GM06990 (cell line): ENCODE data around the gene ELMO1.

ENCODE experiments used
- DNase-seq: peaks from one replicate; pipeline ENCODE4 v3.0.0-alpha.2; 2011; ENCODE audit not compliant: insufficient read length; ENCODE audit errors: extremely low read depth
- H3K27me3 ChIP-seq: replicated peaks from 2 replicates; pipeline ENCODE4 v1.6.0; 2011; ENCODE audit warnings: low read length; ENCODE audit not compliant: control insufficient read depth, insufficient read depth
- H3K36me3 ChIP-seq: 2 replicates; pipeline ENCODE4 v1.5.1; 2011; ENCODE audit warnings: low read length; ENCODE audit not compliant: control insufficient read depth, insufficient read depth
- H3K4me3 ChIP-seq: replicated peaks from 2 replicates; pipeline ENCODE4 v1.5.1; 2011; ENCODE audit warnings: low read depth, mild to moderate bottlenecking, control low read depth, low read length
- TF ChIP-seq, protein P1 (sequence below): IDR thresholded peaks from 2 replicates; pipeline ENCODE4 v1.5.1; 2011; ENCODE audit warnings: low read length, control low read depth, mild to moderate bottlenecking, inconsistent platforms; ENCODE audit not compliant: insufficient read depth, poor library complexity, severe bottlenecking

The ELMO1 gene

DNA sequence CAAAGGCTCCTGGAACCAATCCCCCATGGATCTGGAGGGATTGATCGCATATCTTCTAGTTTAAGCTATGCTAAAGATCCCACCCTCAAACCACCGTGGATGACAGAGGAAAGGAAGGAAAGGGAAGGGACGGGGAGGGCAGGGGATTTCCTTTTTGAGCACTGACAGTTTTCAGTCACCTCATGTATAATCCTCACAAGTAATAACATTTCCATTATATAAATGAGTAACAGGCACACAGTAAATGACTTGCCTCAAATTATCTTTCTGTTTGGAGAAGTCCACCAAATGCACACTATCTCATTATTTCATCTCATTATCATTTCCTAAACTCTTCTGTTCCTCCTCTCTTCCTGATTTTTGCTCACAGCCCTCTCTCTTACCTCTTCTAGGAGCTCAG lies 597.3 kb downstream of the ELMO1 start:
- TF ChIP-seq, protein P1, sequence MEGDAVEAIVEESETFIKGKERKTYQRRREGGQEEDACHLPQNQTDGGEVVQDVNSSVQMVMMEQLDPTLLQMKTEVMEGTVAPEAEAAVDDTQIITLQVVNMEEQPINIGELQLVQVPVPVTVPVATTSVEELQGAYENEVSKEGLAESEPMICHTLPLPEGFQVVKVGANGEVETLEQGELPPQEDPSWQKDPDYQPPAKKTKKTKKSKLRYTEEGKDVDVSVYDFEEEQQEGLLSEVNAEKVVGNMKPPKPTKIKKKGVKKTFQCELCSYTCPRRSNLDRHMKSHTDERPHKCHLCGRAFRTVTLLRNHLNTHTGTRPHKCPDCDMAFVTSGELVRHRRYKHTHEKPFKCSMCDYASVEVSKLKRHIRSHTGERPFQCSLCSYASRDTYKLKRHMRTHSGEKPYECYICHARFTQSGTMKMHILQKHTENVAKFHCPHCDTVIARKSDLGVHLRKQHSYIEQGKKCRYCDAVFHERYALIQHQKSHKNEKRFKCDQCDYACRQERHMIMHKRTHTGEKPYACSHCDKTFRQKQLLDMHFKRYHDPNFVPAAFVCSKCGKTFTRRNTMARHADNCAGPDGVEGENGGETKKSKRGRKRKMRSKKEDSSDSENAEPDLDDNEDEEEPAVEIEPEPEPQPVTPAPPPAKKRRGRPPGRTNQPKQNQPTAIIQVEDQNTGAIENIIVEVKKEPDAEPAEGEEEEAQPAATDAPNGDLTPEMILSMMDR = no peak
- DNase-seq = no peak
- Histone ChIP-seq H3K36me3 (peaks cover 13% of the 10 kb centered on the region), H3K27me3 (no peaks in the 10 kb centered on the region), H3K4me3 (no peak overlapping the region)

DNA sequence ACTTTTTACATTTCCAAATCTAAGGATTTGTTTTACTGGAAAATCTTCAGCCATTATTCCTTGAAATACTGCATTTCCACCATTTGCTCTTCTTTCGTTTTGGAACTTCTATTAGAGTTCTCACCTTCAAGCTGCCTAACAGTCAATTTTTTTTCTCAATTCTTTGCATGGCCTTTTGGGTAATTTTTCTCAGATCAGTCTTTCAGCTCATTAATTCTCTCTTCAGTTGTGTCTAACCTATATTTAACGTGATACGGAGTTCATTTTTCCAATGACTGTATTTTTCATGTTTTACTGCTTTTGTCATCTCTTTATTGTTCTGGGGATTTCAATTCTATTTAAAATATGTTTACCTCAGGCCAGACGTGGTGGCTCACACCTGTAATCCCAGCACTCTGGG lies 600.7 kb downstream of the ELMO1 start:
- no peak overlapping the region for H3K4me3 ChIP-seq
- no peak for DNase-seq
- no peaks in the 10 kb centered on the region for H3K27me3 ChIP-seq
- TF ChIP-seq, protein P1 = no peak
- H3K36me3 ChIP-seq = no peaks in the 10 kb centered on the region

DNA sequence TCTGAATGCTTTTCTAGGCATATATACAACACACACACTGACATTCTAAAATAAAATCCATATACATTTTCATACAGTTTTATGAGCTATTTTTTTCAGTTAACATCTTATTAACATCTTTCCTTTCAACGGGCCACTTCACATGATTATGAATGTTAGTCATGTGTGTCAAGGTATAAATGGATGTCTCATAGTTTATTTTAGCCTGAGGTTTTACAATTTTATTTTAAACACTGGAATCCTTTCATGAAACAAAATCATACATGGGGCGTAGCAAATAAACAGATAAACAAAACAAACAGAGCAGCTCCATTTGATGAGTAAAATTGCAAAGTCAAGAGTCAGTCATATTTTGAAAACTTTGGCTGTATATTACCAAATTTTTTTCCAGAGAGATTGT lies 604.3 kb downstream of the ELMO1 start:
- Histone ChIP-seq H3K27me3 (no peaks in the 10 kb centered on the region), H3K4me3 (no peak overlapping the region), H3K36me3 (no peaks in the 10 kb centered on the region)
- DNase-seq = no peak
- TF ChIP-seq, protein P1 = no peak

DNA sequence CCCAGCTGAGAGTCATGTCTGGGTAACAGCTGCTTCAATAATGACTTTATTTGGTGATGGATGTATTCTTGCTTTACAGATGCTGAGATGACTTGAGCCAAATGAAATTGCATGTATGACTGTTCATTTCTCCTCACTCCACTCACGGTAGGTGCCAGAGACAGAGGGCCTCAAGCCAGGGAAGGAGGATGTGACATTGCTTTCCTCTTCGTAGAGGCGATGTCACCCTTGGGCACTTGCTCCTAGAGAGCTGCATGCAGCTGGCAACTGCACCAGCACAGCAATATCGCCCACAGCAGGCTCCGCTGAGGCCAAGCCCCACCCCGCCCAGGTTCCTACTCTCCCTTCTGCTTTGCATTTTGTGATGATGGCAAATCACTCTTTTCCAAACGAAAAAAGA lies 607.8 kb downstream of the ELMO1 start:
- H3K36me3 ChIP-seq = no peaks in the 10 kb centered on the region
- H3K27me3 ChIP-seq = no peaks in the 10 kb centered on the region
- no peak for DNase-seq
- H3K4me3 ChIP-seq = no peak overlapping the region
- TF ChIP-seq, protein P1 = no peak

DNA sequence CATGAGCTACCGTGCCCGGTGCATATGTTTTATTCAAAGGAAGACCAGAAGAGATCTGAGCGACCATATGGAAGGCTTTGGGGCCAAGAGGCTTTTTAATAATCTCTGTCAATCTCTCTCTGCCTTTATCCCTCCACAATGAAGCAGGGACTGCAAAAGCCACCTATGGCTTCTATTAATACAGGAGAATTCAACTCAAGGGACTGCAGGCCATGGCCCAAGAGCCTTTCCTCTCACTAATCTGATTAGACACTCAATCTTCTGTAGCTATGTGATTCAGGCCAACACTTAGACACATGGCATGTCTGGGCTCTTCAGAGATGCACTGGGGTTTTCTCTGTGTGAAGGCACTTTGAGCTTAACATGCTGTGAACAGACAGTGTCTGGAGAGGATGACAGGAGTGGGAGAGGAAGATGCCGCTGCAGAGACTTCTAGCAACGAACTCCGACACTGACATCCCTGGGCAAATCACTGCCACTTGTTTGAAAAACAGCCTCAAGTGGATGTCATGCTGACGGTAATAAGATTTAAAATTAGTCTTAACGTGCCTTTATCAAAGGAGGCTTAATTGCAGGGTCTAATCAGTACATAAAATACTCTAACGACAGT lies 609.9 kb downstream of the ELMO1 start:
- no peak for DNase-seq
- TF ChIP-seq, protein P1 = no peak
- H3K4me3 ChIP-seq = no peak overlapping the region

DNA sequence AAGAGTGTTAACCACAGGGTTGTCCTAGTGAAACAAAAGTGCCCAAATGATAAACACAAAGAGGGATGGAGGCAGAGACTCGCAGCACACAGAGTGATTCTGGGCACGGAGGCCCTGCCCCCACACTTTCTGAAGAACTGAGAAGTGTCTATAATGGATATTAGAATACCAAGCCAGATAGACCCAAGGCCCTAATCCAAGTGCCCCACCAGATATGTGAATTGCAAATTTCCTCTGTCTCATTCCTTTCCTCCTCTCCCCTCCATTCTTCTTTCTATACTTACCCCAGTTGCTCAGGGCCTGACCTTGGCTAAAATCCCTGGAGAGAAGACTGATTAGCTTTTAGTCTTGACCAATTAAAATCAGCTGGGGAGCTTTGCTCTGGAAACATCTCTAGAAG lies 617.6 kb downstream of the ELMO1 start:
- no peaks in the 10 kb centered on the region; the same call in none of the 2 replicates for H3K27me3 ChIP-seq
- TF ChIP-seq, protein P1 = no peak
- H3K4me3 ChIP-seq = no peak overlapping the region
- DNase-seq = no peak
- no peaks in the 10 kb centered on the region for H3K36me3 ChIP-seq

More for the DNA sequence above, 609.9 kb downstream of the ELMO1 start:
- no peaks in the 10 kb centered on the region for H3K36me3 ChIP-seq
- H3K27me3 ChIP-seq = no peaks in the 10 kb centered on the region
